Measurements from ENCODE around the gene NPHP4.

GRCh38 chr1:5839881-5840550 is 152.2 kb downstream of the NPHP4 start:
- TF ChIP-seq, protein P1, sequence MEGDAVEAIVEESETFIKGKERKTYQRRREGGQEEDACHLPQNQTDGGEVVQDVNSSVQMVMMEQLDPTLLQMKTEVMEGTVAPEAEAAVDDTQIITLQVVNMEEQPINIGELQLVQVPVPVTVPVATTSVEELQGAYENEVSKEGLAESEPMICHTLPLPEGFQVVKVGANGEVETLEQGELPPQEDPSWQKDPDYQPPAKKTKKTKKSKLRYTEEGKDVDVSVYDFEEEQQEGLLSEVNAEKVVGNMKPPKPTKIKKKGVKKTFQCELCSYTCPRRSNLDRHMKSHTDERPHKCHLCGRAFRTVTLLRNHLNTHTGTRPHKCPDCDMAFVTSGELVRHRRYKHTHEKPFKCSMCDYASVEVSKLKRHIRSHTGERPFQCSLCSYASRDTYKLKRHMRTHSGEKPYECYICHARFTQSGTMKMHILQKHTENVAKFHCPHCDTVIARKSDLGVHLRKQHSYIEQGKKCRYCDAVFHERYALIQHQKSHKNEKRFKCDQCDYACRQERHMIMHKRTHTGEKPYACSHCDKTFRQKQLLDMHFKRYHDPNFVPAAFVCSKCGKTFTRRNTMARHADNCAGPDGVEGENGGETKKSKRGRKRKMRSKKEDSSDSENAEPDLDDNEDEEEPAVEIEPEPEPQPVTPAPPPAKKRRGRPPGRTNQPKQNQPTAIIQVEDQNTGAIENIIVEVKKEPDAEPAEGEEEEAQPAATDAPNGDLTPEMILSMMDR (IDR thresholded peaks at IDR 0.05 in 4 of 5, conservative IDR thresholded peaks at IDR 0.05 in 1 of 5), result no peak
- no peak for TF ChIP-seq POLR2A (IDR thresholded peaks at IDR 0.05)
